EL (cell line): Measurements from ENCODE around the gene MORN1.

Source experiments
- DNase-seq: peaks from one replicate; pipeline ENCODE4 v3.0.0-alpha.2; 2016

Gene MORN1

DNA sequence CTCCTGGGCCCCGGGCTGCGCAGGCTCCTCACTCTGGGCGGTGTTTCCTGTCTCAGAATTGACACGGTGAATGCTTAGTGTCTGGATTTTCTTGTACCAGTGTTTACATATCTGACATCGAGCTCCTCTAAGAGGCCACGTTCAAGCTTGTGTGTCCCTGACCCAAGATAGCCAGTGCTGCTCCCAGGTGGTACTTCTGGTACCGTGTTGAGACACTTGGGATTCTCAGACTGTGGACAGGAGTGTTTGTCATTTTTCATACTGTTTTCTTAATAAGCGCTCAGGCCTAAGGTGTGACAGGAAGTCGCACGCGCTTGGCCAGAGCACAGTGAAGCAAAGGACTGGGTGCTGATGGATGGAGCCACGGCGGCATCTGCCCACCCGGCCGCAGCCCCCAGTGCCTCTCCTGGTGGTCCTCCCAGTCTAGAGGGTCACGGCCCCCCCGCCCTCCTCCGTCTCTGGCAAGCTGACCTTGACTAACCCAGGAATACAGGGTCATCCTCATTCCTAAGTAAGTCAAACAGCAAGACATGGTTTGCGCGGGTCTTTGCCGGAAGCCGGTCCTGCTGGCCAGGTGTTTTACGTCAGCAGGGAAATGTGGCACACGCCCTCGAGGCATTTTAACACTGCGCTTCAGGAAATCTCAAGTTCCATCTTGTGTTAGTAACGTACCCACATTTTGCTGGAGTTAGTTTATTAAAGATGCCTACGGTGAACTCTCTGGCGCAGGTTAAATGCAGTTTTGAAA, 13.0 kb upstream of the MORN1 start:
- no peak for DNase-seq

DNA sequence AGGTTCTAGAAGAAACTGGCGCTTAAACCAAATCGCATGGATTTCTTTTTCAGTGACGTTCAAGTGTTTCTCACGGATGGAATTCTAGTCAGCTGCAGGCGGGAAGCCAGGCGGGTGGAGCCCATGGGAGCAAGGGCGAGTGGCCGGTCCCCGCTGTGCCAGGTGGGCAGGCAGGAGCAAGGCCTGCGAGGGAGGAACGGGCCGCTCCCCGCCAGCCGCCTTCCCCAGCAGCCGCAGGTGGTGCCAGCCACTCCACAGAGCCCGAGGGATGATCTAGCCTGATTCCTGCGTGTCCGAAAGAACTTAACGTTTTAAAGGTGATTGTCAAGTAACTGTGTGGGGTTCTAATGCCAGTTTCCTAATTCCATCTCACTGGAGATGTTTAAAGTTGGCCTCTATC, 11.9 kb upstream of the MORN1 start:
- no peak for DNase-seq

DNA sequence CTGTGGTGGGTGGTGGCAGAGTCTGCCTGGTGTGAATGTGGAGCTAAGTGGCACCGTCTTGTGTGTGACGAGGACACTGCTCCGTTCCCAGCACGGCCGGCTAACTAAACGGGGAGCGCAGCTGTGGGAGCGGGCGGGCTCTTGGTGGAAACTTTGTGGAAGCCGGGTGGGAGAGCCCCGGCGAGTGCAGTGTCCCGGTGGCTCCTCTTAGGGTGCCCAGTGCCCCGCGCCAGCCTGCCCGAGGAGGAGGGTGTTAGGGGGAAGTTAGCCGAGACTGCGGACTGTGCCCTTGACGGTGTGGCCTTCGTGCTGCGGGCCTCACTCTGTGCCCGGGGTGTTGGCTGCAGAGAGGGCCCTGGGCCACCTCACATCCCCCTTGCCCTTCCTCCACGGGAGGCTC, 11.1 kb upstream of the MORN1 start:
- no peak for DNase-seq

DNA sequence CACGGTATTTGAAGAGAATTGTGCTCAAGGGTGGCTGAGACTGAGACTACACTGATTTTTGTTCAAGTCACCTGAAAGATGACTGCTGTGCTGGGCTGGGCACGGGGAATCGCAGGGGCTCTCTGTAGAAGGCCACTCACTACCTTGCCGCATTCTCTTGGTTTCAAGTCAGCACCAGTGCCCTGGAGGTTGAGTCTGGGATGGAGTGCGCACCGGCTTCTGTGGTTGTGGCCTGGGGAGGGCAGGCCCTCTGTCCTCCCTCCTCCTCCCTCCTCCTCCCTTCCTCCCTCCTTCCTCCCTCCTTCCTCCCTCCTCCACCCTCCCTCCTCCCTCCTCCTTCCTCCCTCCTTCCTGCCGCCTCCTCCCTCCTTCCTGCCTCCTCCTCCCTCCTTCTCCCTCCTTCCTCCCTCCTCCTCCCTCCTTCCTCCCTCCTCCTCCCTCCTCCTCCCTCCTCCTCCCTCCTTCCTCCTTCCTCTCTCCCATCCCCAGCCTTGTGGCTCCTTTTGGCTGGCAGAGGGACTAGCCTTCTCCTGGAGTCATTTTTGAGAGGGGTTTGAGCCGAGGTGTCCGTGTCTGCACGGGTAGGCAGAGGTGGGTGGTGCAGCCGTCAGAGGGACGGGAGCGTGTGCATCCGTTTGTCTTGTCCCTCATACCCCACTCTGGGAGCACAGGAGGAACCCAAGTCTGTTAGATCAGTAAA, 9.7 kb upstream of the MORN1 start:
- no peak for DNase-seq

DNA sequence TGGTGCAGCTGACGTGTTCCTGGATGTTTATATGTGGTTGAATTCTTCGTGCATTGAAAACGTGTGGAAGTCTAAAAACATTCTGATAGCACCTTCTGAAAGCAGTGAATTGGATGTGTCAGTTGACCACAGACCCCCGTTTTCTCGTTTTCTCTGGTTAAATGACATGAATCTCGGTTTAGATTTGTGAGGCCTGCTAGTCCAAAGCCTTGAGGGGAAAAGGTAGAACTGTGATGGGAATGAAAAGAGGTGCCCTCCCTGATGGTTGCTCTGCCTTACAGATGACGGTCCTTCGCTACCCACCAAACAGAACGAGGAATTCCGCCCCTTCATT, 9.2 kb upstream of the MORN1 start:
- DNase-seq: no peak

DNA sequence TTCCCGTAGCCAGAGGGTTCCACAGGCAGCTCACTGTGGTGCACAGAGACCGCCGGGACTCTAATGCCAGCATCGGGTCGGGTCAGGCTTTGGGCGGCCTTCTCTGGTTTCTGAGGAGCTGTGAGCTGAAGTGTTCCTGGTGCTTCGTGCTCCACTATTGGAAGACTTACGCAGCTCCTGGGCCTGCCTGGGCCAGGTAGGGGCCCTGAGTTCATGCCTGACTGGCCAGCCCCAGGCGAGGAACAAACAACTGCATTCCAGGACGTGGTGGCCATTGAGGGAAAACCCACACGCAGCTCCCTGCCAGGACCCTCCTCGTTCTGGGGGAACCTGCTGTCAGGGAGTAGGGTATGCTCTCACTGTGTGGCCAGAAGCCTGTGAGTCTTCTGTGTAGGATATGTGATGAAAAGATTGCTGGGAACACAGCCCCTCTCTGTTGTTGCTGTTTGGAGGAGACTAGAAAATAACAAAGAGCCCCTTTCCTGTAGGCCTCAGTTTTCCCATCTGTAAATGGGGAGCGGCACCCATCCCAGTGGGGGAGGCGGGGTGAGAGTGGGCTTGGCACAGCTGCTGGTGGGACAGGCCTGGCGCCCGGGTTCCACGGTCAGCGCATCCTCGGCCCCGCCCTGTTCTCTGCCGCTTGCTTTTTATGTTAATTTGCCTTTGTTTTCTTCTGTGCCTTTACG, 8.7 kb upstream of the MORN1 start:
- DNase-seq: no peak

DNA sequence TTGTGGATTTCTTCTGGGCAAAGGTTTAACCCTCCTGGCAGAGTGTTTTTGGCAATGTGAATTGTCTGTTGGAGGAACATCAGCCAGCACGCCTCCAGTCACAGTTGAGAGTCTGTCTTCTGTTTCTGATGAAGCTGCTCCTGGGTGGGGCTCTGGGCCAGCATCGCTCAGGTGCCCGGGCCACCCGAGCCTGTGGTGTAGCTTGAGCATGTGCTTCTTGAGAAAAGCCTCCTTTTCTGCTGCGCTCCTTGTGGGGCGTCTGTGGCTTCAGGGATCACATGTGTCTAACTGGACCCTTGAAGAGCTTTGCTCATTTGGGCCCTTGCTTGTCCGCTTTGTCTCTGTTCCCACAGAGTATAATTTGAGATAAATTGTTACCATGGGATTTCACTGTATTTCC, 7.5 kb upstream of the MORN1 start:
- no peak for DNase-seq

DNA sequence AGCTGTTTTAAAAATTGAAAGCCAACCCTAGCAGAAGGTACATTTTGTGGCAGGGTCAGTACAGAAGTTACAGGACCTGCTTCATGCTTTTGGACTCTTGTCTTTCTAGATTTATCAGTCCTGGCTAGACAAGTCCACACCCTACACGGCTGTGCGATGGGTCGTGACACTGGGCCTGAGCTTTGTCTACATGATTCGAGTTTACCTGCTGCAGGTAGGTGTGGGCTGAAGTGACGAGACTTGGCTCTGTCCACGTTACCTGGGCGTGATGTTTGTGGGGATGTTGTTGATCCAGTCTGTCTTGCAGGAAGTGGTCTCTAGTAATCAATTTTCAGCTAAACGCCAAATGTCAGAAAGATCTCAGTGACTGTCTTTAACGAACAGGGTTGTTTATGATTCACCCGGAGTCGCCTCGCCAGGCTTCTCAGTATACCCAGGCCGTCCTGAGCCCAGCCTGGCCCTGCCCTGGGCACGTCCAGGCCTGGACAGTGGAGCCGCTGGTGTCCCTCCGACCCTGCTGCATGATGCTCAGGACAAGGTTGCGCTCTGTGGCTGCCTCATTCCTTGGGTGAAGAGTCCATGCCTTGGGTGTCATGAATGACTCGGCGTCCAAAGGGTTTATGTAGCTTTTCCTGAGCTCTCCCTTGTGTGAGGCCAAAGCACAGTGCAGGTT, 5.8 kb upstream of the MORN1 start:
- no peak for DNase-seq

DNA sequence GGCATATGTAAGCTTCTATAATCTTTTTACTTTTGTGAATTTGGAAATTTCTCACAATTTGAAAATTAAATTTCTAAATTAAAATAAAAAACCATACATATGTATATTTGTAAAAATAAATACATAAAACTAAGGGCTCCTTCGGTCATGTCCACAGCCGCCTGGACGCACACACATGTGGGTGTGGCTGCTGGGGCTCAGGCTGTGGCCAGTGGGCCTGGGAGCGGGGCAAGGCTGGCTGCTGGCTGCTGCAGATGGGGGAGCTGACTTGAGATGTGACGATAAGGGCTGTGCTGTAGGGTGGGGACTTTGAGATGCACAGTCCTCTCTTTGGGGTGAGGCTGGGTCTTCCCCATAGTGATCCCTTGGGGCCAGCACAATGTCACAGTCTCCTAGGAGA, 5.1 kb upstream of the MORN1 start:
- DNase-seq: no peak

DNA sequence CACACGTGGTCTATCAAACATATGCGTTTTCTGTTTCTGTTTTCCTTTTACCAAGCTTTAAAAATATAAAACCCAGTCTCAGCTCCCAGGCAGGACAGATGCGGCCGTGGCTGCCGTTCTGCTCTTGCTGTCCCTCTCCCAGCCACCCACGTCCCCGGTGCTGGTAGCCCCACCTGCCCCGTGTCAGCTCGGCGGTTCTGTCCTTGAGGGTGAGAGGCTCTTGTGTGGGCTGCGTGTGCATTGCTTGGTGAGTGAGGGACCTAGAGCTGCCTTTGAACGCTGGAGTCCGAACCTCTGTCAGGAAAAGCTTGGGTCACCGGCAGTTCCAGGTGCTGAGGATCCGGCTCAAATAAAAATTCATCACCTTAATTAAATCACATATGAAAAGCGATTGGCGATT, 4.7 kb upstream of the MORN1 start:
- DNase-seq: no peak

DNA sequence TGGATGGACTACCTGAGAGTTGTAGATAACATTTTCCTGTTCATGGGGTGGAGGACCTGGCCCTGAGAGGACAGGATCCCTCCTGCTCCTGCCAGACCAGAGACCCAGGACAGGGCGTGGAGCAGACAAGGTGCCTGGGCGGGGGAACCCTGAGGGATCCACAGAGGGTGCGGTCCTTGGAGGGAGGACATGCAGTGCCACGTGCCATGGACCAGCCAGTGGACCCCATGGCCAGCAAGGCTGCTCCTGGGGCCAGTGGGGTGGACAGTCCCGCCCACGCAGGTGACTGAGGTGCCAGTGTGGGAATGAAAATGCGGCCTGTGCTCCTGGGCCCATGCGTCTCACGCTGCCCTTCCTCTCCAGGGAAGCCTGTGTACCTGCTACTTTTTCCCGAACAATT, 3.9 kb upstream of the MORN1 start:
- DNase-seq: no peak

DNA sequence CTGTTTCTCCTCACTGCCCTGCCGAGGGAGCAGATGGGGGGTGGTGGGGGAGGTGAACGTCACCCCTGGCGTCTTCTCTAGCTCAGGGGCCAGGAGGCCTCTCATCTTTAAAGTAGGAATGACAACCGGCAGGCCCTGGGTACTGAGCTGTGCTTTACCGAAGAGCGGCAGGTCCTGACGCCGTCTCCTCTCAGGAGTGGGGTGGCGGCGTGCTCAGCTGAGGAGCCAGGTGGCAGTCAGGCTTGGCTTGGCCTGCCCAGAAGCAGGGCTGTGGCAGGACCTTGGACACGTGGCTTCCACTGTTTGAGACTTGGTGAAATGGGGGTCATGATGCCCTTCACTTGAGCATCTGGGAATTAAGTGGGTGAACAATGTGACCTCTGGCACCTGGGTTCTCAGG, 3.4 kb upstream of the MORN1 start:
- DNase-seq: no peak

DNA sequence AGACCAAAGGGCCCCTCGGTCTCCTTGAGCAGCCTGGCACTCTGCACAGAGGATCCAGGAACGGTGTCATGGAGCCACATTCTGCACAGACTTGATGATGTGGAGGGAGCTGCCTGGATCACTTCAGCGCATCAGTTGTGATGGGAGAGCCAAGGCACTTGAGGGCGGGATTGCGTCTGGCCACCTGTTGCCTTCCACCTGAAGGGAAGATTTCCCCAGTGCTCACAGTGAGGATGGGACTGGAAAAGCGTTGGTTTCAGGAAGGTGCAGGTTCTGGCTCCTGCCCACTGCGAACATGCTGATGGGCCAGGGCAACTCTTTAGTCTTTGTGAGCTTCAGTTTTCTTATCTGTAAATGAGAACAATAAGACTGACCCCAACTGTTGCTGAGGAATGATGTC, 2.9 kb upstream of the MORN1 start:
- DNase-seq: no peak

DNA sequence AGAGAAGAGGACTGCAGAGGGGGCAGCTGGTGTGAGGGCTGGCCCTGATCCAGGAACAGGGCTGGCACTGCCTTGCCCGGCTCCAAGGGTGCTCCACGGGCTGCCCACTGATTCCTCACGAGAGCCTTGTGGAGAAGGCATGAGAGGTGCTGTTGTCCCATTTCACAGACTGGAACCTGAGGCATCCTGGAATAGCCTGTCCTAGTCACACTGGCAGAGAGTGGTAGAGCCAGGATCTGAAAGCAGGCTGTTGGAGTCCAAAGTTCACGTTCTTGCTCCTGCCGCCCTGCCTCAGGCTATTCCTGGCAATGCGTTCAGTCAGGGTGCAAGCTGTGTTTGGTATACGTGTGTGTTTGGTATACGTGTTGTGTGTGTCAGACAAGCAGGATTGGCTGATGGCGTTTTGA, 2.1 kb upstream of the MORN1 start:
- no peak for DNase-seq

DNA sequence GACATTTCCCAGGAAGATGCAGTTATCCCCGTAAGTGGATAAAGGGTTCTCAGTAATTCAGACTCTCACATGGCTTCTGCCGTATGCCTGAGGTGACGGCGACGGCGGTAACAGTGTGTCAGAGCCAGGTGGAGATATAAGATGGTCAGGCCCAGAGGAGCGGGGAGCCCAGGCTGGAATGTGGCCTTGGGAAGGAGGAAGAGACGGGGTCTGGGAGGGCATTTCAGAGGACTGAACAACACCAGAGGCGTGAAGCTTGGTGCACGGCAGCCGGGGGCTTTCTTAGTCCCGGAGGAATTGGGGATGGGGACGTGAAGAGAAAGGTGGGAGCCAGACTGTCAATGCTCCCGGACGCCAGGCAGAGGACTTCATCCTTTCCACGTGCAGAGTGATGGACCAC, 1.3 kb upstream of the MORN1 start:
- DNase-seq: no peak

DNA sequence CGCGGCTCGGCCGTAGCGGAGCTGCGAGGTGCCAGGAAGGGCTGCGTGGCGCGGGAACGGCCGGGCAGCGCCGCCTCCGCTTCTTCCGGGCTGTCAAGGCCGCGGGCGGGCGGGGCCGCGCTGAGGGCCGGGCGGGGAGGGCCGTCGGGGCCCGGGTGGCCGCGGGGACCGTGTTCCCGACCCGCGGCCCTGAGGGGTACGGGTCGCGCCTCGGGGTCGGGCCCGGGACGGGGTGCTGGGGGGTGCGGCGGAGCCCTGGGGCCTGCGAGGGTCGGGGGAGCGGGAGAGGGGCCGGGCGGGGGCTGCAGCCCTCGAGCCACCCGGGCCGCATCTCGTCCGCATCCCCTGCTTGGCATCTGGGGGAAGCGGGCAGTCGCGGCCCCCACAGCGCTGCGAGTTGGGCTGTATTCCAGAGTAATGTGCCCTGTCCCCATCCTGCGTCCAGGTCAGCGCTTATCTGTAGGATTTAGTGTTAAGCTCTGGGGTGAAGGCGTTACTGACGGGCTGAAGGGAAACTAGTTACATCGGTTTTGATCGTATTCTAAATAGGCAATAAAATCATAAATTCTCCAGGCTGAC, 666 bp upstream of the MORN1 start:
- no peak for DNase-seq

DNA sequence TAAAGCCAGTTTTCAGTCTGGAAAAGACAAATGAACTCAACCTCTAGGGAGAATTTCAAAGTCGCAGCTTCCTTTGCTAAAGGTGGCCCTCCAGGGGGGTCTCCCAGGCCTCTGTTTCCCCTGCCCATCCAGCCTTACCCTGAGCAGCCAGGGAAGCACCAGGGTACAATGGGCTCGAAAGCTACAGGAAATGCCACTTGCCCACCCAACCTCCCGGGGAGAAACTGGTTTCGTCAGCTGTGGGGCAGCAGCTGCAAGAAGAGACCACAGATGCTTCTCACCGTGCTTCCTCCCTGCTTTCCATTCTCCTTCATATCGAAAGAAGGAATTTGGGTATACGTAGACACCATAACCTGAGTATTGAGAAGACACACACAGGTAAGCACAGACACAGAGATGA, 1.7 kb downstream of the MORN1 start:
- DNase-seq: no peak

DNA sequence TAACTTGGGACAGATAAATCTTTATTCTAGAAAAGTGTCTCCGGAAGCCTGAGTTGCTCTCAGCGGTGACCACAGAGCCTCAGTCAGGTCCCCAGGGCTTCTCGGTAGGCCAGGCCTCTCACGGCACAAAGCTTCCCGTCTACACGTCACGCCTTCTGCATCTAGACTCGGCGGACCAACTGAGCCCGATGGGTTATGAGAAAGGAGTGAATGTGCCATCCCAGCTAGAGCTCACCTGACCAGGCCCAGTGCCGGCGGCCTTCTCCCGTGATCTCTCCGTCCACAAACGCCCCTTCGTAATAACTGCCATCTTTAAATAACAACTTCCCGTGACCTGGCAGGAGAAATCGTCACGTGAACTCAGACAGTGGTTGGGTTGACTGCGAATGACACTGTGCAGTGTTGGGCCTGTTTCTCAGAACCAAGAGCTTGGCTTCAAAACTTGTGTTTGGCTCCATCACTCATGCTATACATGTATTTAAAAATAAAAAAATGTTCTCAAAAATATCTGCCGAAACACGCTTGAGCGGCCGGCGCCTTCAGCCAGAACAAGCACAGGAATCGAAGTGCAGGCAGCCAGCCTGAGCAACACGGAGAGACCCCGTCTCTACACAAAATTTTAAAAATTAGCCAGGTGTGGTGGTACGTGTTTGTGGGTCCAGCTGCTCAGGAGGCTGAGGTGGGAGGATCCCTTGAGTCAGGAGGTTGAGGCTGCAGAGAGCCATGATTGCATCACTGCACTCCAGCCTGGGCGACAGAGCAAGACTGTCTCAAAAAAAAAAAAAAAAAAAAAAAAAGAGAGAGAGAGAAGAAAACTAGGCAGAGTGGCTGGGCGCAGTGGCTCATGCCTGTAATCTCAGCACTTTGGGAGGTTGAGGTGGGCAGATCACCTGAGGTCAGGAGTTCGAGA, 3.1 kb downstream of the MORN1 start:
- no peak for DNase-seq

DNA sequence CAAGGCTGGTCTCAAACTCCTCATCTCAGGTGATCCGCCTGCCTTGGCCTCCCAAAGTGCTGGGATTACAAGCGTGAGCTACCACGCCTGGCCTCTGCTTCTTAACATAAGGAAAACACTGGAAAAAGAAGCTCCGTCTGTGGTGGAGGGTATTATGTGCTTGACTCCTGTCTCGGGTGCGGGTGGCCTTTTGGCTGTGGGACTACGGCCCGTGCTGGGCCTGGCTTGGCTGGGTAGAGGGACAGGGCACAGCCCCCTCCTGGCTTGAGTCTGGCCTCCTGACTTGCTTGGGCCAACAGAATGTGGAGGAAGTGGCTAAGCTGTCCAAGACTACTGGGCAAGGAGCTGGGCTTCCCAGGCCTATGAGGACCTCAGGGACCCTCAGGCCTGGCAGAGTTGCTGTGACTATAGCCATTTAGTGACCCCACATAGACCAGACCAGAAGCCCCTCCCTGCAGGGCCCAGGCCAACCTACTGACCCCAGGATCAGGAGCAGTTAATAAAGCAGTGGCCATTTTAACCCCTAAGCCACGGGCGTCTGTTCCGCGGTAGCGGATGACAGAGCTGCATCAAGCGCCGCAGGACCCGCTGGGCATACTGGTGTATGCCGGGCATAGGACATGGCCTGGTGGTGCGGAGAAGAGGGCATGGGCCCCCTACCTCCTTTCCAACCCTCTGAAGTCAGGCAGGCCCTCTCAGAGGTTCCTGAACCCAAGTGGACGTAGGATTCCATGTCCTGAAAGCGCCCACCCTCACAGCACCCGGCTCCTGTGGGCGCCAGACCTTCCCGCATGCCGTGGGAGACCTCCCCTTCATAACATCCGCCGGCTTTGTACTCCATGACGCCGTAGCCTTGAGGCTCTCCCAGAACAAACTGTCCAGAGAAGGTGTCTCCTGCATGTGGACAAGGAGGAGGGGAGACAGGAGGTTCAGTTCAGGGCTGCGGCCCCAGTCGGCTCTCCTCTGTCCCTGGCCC, 4.4 kb downstream of the MORN1 start:
- DNase-seq: no peak

DNA sequence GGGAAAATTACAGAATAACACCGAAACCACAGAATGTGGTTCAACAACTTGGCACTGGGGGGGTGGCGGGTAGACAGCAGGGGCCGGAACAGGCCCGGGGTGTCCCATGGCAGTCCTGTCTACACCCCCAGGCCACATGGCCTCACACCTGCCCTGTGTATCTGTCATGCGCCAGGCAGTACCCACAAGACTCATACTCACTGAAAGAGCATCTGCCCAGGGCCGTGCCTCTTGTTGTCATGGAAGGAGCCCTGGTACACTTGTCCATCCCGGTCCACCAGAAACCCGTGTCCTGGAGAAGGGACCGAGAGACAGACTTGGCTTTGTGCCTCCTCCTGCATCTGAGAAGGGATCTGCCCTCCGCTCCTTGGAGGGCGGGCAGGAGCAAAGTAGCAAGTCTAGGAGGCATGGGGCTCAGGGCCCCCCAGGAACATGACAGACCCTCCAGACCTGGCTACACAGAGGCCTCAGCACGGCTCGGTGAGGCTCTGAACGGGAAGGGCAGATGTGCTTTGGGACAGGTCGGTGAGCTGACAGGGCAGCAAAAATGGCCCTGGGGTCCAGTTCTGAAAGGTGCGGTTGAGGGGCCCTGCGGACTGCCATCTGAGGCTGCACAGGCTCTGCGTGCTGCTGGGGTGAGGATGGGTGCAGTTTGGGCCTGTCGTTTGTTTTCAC, 5.6 kb downstream of the MORN1 start:
- no peak for DNase-seq
